ENCODE measurements around the gene HOMER2. TPM values are rescaled to one million over a fixed set of nuclear protein-coding genes. Genes with fewer than 3 reads are reported as not detected.

The HOMER2 gene
- total and polyA plus RNA-seq, 2 of the 4 experiments (the other 2 are of a cell fraction) = 0.54 to 0.79 TPM

GRCh38 chr15:82937712-82938058, 14.8 kb downstream of the HOMER2 start:
- Histone ChIP-seq H3K9ac (ENCODE audit: low read depth, low read length) (no peak overlapping the region), H3K23ac (ENCODE audit: low read depth, low read length) (no peak overlapping the region), H2BK20ac (ENCODE audit: low read depth, low read length) (no peak overlapping the region), H3K4me3 (ENCODE audit: insufficient read depth, low read depth, low read length) (no peak overlapping the region), H2AK5ac (ENCODE audit: low read depth, low read length) (no peak overlapping the region), H4K20me1 (ENCODE audit: insufficient read depth, low read length) (no peaks in the 10 kb centered on the region), H3K14ac (replicated peaks; ENCODE audit: low read depth, low read length) (no peak overlapping the region), H3K4me1 (ENCODE audit: control insufficient read depth, insufficient read depth, low read length) (no peaks in the 10 kb centered on the region), H3K36me3 (ENCODE audit: control insufficient read depth, insufficient read depth, low read length) (no peaks in the 10 kb centered on the region), H4K8ac (ENCODE audit: low read depth in 2 of 2, low read length in 2 of 2) (no peak overlapping the region), H3K4ac (ENCODE audit: low read depth, low read length) (no peak overlapping the region), H2BK15ac (ENCODE audit: low read depth, low read length) (no peak overlapping the region), H2BK120ac (ENCODE audit: low read depth, low read length) (no peak overlapping the region), H3K27me3 (ENCODE audit: control insufficient read depth, insufficient read depth, low read length) (peaks cover 5% of the 10 kb centered on the region), H3K27ac (ENCODE audit: insufficient read depth, low read length) (no peak overlapping the region), H3K9me3 (ENCODE audit: control insufficient read depth, insufficient read depth, low read length) (no peaks in the 10 kb centered on the region), H4K5ac (ENCODE audit: low read depth, low read length) (no peak overlapping the region), H3K9me1 (ENCODE audit: insufficient read depth, low read length) (no peaks in the 10 kb centered on the region), H4K91ac (ENCODE audit: insufficient read depth, low read depth, low read length) (no peak overlapping the region), H3K79me1 (ENCODE audit: low read depth in 1 of 2, low read length in 2 of 2) (no peaks in the 10 kb centered on the region), H3K56ac (ENCODE audit: extremely low read depth, insufficient read depth, low read length) (no peak overlapping the region), H3K4me2 (ENCODE audit: low read depth, low read length) (no peak overlapping the region), H2AFZ (replicated peaks; ENCODE audit: low read length, poor library complexity) (no peak overlapping the region), H2BK5ac (ENCODE audit: low read depth, low read length, poor library complexity, severe bottlenecking) (no peak overlapping the region), H3K18ac (ENCODE audit: low read depth, low read length) (no peak overlapping the region), H2AK9ac (replicated peaks; ENCODE audit: low read depth, low read length, poor library complexity) (no peak overlapping the region)
- no peak for ATAC-seq (ENCODE audit: low read depth)
- ChIA-PET CTCF (no interaction called here), POLR2A (ENCODE audit: unreplicated experiment) (no interaction called here)
- dilution Hi-C loops (cut with HindIII; ENCODE audit: low sequenced_read_pairs, unreplicated experiment) (no loop called here), in situ Hi-C loops (cut with MboI; ENCODE audit: low sequenced_read_pairs) (no loop called here), intact Hi-C loops (cut with micrococcal nuclease) (no loop called here)
- WGBS, 2 experiments (ENCODE audit: extremely low coverage in 2 of 2, insufficient read length in 1 of 2) = 100% methylated on average over 1 of the region's 5 CpGs; no CpG with 5 or more reads in 1 of the 2 experiments
- TF ChIP-seq CEBPB (IDR thresholded peaks at IDR 0.05; ENCODE audit: low read depth, low read length) (no peak), ELK1 (IDR thresholded peaks at IDR 0.05; ENCODE audit: borderline replicate concordance, low read depth, low read length) (no peak), USF2 (IDR thresholded peaks at IDR 0.05; ENCODE audit: low read depth, low read length) (no peak), BHLHE40 (IDR thresholded peaks at IDR 0.05; ENCODE audit: low read depth, low read length) (no peak), CHD1 (IDR thresholded peaks at IDR 0.05; ENCODE audit: low read depth, low read length) (no peak), NFE2L2 (IDR thresholded peaks at IDR 0.05; ENCODE audit: low read depth, low read length) (no peak), POLR2A (IDR thresholded peaks at IDR 0.05; ENCODE audit: low read depth, low read length) (no peak), MAFK (IDR thresholded peaks at IDR 0.05; ENCODE audit: low read depth, low read length) (no peak), MAZ (IDR thresholded peaks at IDR 0.05; ENCODE audit: borderline replicate concordance, low read depth, low read length) (no peak), RFX5 (IDR thresholded peaks at IDR 0.05; ENCODE audit: low read depth, low read length) (no peak), CTCF (conservative IDR thresholded peaks at IDR 0.05; ENCODE audit: low read depth, low read length) (no peak), SMC3 (IDR thresholded peaks at IDR 0.05; ENCODE audit: low read depth, low read length) (no peak)
- BruUV-seq (replicated peaks) = no TSS peak
- DNase-seq = no peak
